CD4-positive, alpha-beta T cell treated with Interleukin-12 subunit alpha and Interleukin-12 subunit beta, for 1 hour (primary cell): Measurements from ENCODE around the gene ZNF581.

Experiments
- DNase-seq: peaks from one replicate; pipeline ENCODE4 v3.0.0-alpha.2; 2020

ZNF581 gene

GRCh38 chr19:55611983-55612645 lies 31.3 kb upstream of the ZNF581 start:
- DNase-seq, result no peak

GRCh38 chr19:55613396-55613795 lies 30.1 kb upstream of the ZNF581 start:
- no peak for DNase-seq

GRCh38 chr19:55613930-55614710 lies 29.3 kb upstream of the ZNF581 start:
- no peak for DNase-seq

- DNase-seq, result no peak
Measured at GRCh38 chr19:55614711-55615542, 28.5 kb upstream of the ZNF581 start.

GRCh38 chr19:55615543-55616394 lies 27.7 kb upstream of the ZNF581 start:
- no peak for DNase-seq

GRCh38 chr19:55616395-55616875 lies 27.0 kb upstream of the ZNF581 start:
- no peak for DNase-seq

- no peak for DNase-seq
Measured at GRCh38 chr19:55617426-55617825, 26.0 kb upstream of the ZNF581 start.

GRCh38 chr19:55618426-55618825 lies 25.0 kb upstream of the ZNF581 start:
- no peak for DNase-seq

- DNase-seq, result no peak
Measured at GRCh38 chr19:55619286-55619685, 24.2 kb upstream of the ZNF581 start.

GRCh38 chr19:55620410-55621204 lies 22.8 kb upstream of the ZNF581 start:
- peak; percentile 34 for DNase-seq

GRCh38 chr19:55621205-55621672 lies 22.2 kb upstream of the ZNF581 start:
- DNase-seq, result no peak

- no peak for DNase-seq
Measured at GRCh38 chr19:55621673-55622231, 21.7 kb upstream of the ZNF581 start.

- DNase-seq, result no peak
Measured at GRCh38 chr19:55622242-55622969, 21.0 kb upstream of the ZNF581 start.

- no peak for DNase-seq
Measured at GRCh38 chr19:55623130-55623529, 20.3 kb upstream of the ZNF581 start.

- no peak for DNase-seq
Measured at GRCh38 chr19:55623561-55623960, 19.9 kb upstream of the ZNF581 start.

- DNase-seq, result peak; percentile 93
Measured at GRCh38 chr19:55624109-55625003, 19.1 kb upstream of the ZNF581 start, which contains the start of gene ZNF784. Gene ZNF784 (minus strand): TSS chr19:55624566. CDS start chr19:55624561, 5 bp downstream.

- no peak for DNase-seq
Measured at GRCh38 chr19:55625004-55625326, 18.5 kb upstream of the ZNF581 start.

- peak; percentile 82 for DNase-seq
Measured at GRCh38 chr19:55626350-55626749, 17.1 kb upstream of the ZNF581 start.

GRCh38 chr19:55632463-55632834 lies 11.0 kb upstream of the ZNF581 start:
- DNase-seq, result peak; percentile 92
